H9 (cell line): ENCODE measurements around the gene MDK. TPM values are rescaled to one million over a fixed set of nuclear protein-coding genes. Genes with fewer than 3 reads are reported as not detected.

ENCODE experiments used
- DNase-seq: peaks from one replicate; pipeline ENCODE4 v3.0.0-alpha.2; 2017
- H2AFZ ChIP-seq: one replicate; pipeline ENCODE4 v1.6.1; 2013; ENCODE audit warnings: mild to moderate bottlenecking, low read length, control low read depth, moderate library complexity
- H2AK5ac ChIP-seq: 2 replicates; pipeline ENCODE4 v1.6.1; 2013; ENCODE audit warnings: low read length, control low read depth, mixed read lengths; ENCODE audit not compliant: insufficient read length
- H2BK120ac ChIP-seq: one replicate; pipeline ENCODE4 v1.6.1; 2013; ENCODE audit warnings: low read depth, mild to moderate bottlenecking, low read length, control low read depth, inconsistent platforms; ENCODE audit not compliant: poor library complexity, severe bottlenecking
- H2BK12ac ChIP-seq: 2 replicates; pipeline ENCODE4 v1.6.1; 2013; ENCODE audit warnings: low read length, control low read depth, mixed read lengths, low read depth; ENCODE audit not compliant: insufficient read length
- H2BK15ac ChIP-seq: 2 replicates; pipeline ENCODE4 v1.6.1; 2013; ENCODE audit warnings: low read depth, low read length, control low read depth
- H2BK20ac ChIP-seq: one replicate; pipeline ENCODE4 v1.6.1; 2013; ENCODE audit warnings: low read depth, mild to moderate bottlenecking, low read length, control low read depth, inconsistent platforms; ENCODE audit not compliant: poor library complexity, severe bottlenecking
- H2BK5ac ChIP-seq: 2 replicates; pipeline ENCODE4 v1.6.1; 2013; ENCODE audit warnings: low read length, control low read depth, mixed read lengths; ENCODE audit not compliant: insufficient read length
- H3K14ac ChIP-seq: 2 replicates; pipeline ENCODE4 v1.6.1; 2013; ENCODE audit warnings: low read length, control low read depth; ENCODE audit not compliant: insufficient read depth
- H3K18ac ChIP-seq: 2 replicates; pipeline ENCODE4 v1.6.1; 2013; ENCODE audit warnings: low read depth, mild to moderate bottlenecking, mixed read lengths, low read length, control low read depth; ENCODE audit not compliant: insufficient read length
- H3K23ac ChIP-seq: 2 replicates; pipeline ENCODE4 v1.6.1; 2013; ENCODE audit warnings: low read length, control low read depth, mixed read lengths, low read depth; ENCODE audit not compliant: insufficient read length
- H3K23me2 ChIP-seq: 2 replicates; pipeline ENCODE4 v1.6.1; 2013; ENCODE audit warnings: low read depth, mild to moderate bottlenecking, mixed read lengths, low read length, control low read depth; ENCODE audit not compliant: insufficient read length, poor library complexity, severe bottlenecking
- H3K27ac ChIP-seq: 2 replicates; pipeline ENCODE4 v1.5.1; 2013; ENCODE audit warnings: low read length, control low read depth, mixed read lengths, low read depth; ENCODE audit not compliant: insufficient read length
- H3K27me3 ChIP-seq: 2 replicates; pipeline ENCODE4 v1.6.1; 2013; ENCODE audit warnings: low read length, control low read depth, inconsistent platforms; ENCODE audit not compliant: insufficient read depth
- H3K4ac ChIP-seq: 2 replicates; pipeline ENCODE4 v1.6.1; 2013; ENCODE audit warnings: low read depth, mild to moderate bottlenecking, control low read depth, inconsistent platforms, low read length, moderate library complexity
- H3K4me1 ChIP-seq: 2 replicates; pipeline ENCODE4 v1.6.1; 2013; ENCODE audit warnings: low read length, control low read depth, inconsistent platforms; ENCODE audit not compliant: insufficient read depth
- H3K4me2 ChIP-seq: 2 replicates; pipeline ENCODE4 v1.6.1; 2013; ENCODE audit warnings: low read length, control low read depth, mixed read lengths; ENCODE audit not compliant: insufficient read length, insufficient read depth
- H3K56ac ChIP-seq: 2 replicates; pipeline ENCODE4 v1.6.1; 2013; ENCODE audit warnings: low read depth, mild to moderate bottlenecking, mixed read lengths, low read length, control low read depth; ENCODE audit not compliant: insufficient read length
- H3K79me1 ChIP-seq: 2 replicates; pipeline ENCODE4 v1.6.1; 2013; ENCODE audit warnings: low read depth, mild to moderate bottlenecking, moderate library complexity, low read length, control low read depth, inconsistent platforms; ENCODE audit not compliant: insufficient read depth, poor library complexity, severe bottlenecking
- H3K79me2 ChIP-seq: 2 replicates; pipeline ENCODE4 v1.6.1; 2013; ENCODE audit warnings: low read length, control low read depth, inconsistent platforms; ENCODE audit not compliant: insufficient read depth
- H3K9ac ChIP-seq: 2 replicates; pipeline ENCODE4 v1.6.1; 2013; ENCODE audit warnings: low read length, control low read depth, mixed read lengths; ENCODE audit not compliant: insufficient read length; ENCODE audit errors: extremely low read depth
- H3K9me3 ChIP-seq: one replicate; pipeline ENCODE4 v1.6.1; 2013; ENCODE audit warnings: low read depth, low read length, inconsistent platforms; ENCODE audit not compliant: control insufficient read depth
- H3T11ph ChIP-seq: one replicate; pipeline ENCODE4 v1.6.1; 2013; ENCODE audit warnings: mild to moderate bottlenecking, low read length, control low read depth, inconsistent platforms
- H4K20me1 ChIP-seq: one replicate; pipeline ENCODE4 v1.6.1; 2013; ENCODE audit not compliant: control insufficient read depth, insufficient read length, insufficient read depth
- H4K5ac ChIP-seq: 2 replicates; pipeline ENCODE4 v1.6.1; 2013; ENCODE audit warnings: low read depth, mild to moderate bottlenecking, mixed read lengths, low read length, control low read depth; ENCODE audit not compliant: insufficient read length
- H4K8ac ChIP-seq: replicated peaks from 2 replicates; pipeline ENCODE4 v1.6.1; 2013; ENCODE audit warnings: low read length, control low read depth, mixed read lengths, low read depth; ENCODE audit not compliant: insufficient read length
- H4K91ac ChIP-seq: 2 replicates; pipeline ENCODE4 v1.6.1; 2013; ENCODE audit warnings: low read depth, mild to moderate bottlenecking, moderate library complexity, mixed read lengths, low read length, control low read depth; ENCODE audit not compliant: insufficient read length
- H3K27ac Mint-ChIP-seq, 3 experiments: 2 replicates in 2 of 3; 3 replicates in 1 of 3; pipeline ENCODE4 v1.8.0; 2020 to 2021; ENCODE audit warnings: mixed read lengths in 3 of 3, mild to moderate bottlenecking in 1 of 3, moderate library complexity in 1 of 3
- H3K27me3 Mint-ChIP-seq: 2 replicates; pipeline ENCODE4 v1.8.0; 2021; ENCODE audit warnings: low read depth, mild to moderate bottlenecking, moderate library complexity, mixed read lengths
- H3K36me3 Mint-ChIP-seq, 3 experiments: 2 replicates in 2 of 3; 3 replicates in 1 of 3; pipeline ENCODE4 v1.8.0; 2020 to 2021; ENCODE audit warnings: low read depth in 3 of 3, mixed read lengths in 3 of 3; ENCODE audit not compliant: insufficient read depth in 1 of 3
- H3K4me1 Mint-ChIP-seq, 2 experiments: 2 replicates each; pipeline ENCODE4 v1.8.0; 2020; ENCODE audit warnings: mixed read lengths in 2 of 2
- H3K4me3 Mint-ChIP-seq, 2 experiments: 2 replicates in 1 of 2; 3 replicates in 1 of 2; pipeline ENCODE4 v1.8.0; 2020 to 2021; ENCODE audit warnings: mild to moderate bottlenecking in 2 of 2, mixed read lengths in 2 of 2, moderate library complexity in 1 of 2
- H3K9me3 Mint-ChIP-seq, 2 experiments: 2 replicates in 1 of 2; 3 replicates in 1 of 2; pipeline ENCODE4 v1.8.0; 2020; ENCODE audit warnings: mild to moderate bottlenecking in 2 of 2, mixed read lengths in 2 of 2, moderate library complexity in 1 of 2
- CTCF ChIP-seq: fragments of 200-600 bp; sonication (generic); conservative IDR thresholded peaks from 3 replicates; pipeline ENCODE4 v1.8.0; 2021; ENCODE audit warnings: antibody characterized with exemption, mild to moderate bottlenecking
- WGBS: extraction: QIAGEN DNeasy Blood & Tissue Kit; methylation state at CpG from one replicate; pipeline ENCODE4 v1.1.7; 2013; ENCODE audit warnings: missing lambda C conversion rate, low lambda C conversion rate, mixed read lengths; ENCODE audit not compliant: insufficient read length; ENCODE audit errors: extremely low coverage; 5-methylcytosine and 5-hydroxymethylcytosine counted together
- total RNA-seq: library from RNA; stranded (reverse); gene quantifications from 2 replicates; pipeline ENCODE4 v1.2.1, GENCODE V29; 2021

Gene MDK
- total RNA-seq, 1 experiment from 2014 or later, result 392 TPM

GRCh38 chr11:46362156-46363030, 19.1 kb upstream of the MDK start:
- Histone ChIP-seq H3K9me3 (no peaks in the 10 kb centered on the region), H3K4me1 (no peaks in the 10 kb centered on the region; the same call in 1 of the 2 replicates), H4K5ac (no peak overlapping the region), H3K27ac (no peak overlapping the region), H3K4ac (no peak overlapping the region), H2BK15ac (no peak overlapping the region), H3K4me2 (no peak overlapping the region), H2BK5ac (no peak overlapping the region), H3K14ac (no peak overlapping the region; the same call in 1 of the 2 replicates), H3K56ac (no peak overlapping the region), H4K91ac (no peak overlapping the region), H2AFZ (no peak overlapping the region), H3K18ac (no peak overlapping the region), H3T11ph (no peak overlapping the region), H3K79me1 (peaks cover 2% of the 10 kb centered on the region), H2BK12ac (no peak overlapping the region), H2BK20ac (no peak overlapping the region), H3K79me2 (no peaks in the 10 kb centered on the region; the same call in 1 of the 2 replicates), H2BK120ac (no peak overlapping the region), H3K23me2 (no peaks in the 10 kb centered on the region), H3K23ac (no peak overlapping the region), H3K9ac (no peak overlapping the region), H2AK5ac (no peak overlapping the region), H4K8ac (no peak overlapping the region), H4K20me1 (no peaks in the 10 kb centered on the region), H3K27me3 (no peaks in the 10 kb centered on the region)
- Mint-ChIP-seq H3K4me1 (peaks cover 27 to 45% of the 10 kb centered on the region in 2 experiments), H3K4me3 (peak overlapping the region in 1 of 2 experiments; percentile 8; a peak in 2 of 5 replicates), H3K36me3 (peaks cover 0 to 2% (median 0%) of the 10 kb centered on the region in 3 experiments; a peak in 4 of 7 replicates), H3K27me3 (no peaks in the 10 kb centered on the region), H3K9me3 (no peaks in the 10 kb centered on the region), H3K27ac (peak overlapping the region; percentile 29 to 84 (median 64); a peak in 5 of 7 replicates)
- WGBS, result no CpG with 5 or more reads among the region's 20 CpGs
- DNase-seq, result no peak
- no peak for TF ChIP-seq CTCF
